Lower leg skin (tissue), 4 donors: ENCODE data around the gene MTA2. TPM values are rescaled to one million over a fixed set of nuclear protein-coding genes. Genes with fewer than 3 reads are reported as not detected.
A peak's percentile ranks its signal among the peaks of the same experiment; 100 is the strongest.

Source experiments
- DNase-seq, 2 donors: peaks; one replicate each; pipeline ENCODE4 v3.0.0-alpha.2; 2019; ENCODE audit warnings: low spot score in 2 of 2
- H3K4me3 ChIP-seq: fragments of 200-600 bp; sonication (generic); 2 replicates; pipeline ENCODE4 v1.5.1; 2017; ENCODE audit warnings: mild to moderate bottlenecking, low read depth; ENCODE audit not compliant: poor library complexity, severe bottlenecking
- POLR2A ChIP-seq, 2 donors: fragments of 450-650 bp; IDR thresholded peaks; one replicate each; pipeline ENCODE4 v1.6.1; 2016 to 2017; ENCODE audit warnings: antibody characterized with exemption in 2 of 2, mild to moderate bottlenecking in 1 of 2, moderate library complexity in 1 of 2
- WGBS, 2 donors: methylation state at CpG; one replicate each; pipeline ENCODE4 v1.1.5; 2018; 5-methylcytosine and 5-hydroxymethylcytosine counted together
- intact Hi-C: fragments of 100-400 bp; cut with DNase I; formaldehyde crosslinking; loops from one replicate; pipeline ENCODE4 v1.15.0; 2023; ENCODE audit warnings: low total_unique reads
- total RNA-seq, 4 donors: library from RNA; depleted of rRNA; stranded (reverse); fragments of >200 nt; gene quantifications; one replicate each; pipeline ENCODE4 v1.1.0, GENCODE V29; 2016
- TF ChIP-seq, protein P1 (sequence below), 3 donors: fragments of 450-650 bp; IDR thresholded peaks; one replicate each; pipeline ENCODE4 v1.5.1; 2016; ENCODE audit warnings: antibody characterized with exemption in 3 of 3, mild to moderate bottlenecking in 3 of 3, moderate library complexity in 2 of 3

The MTA2 gene
- total RNA-seq, 4 donors from 2014 or later, result 91.3 to 139 (median 98.3) TPM

GRCh38 chr11:62599901-62600300 lies 1.8 kb downstream of the MTA2 start:
- intact Hi-C loops, result loop anchor here (10.0 kb wide), 1 partner anchor 95 kb away; no protein-coding TSS in a partner anchor
- no peak for DNase-seq
- 13 to 22% methylated on average over 5 of the region's 5 CpGs for WGBS, 2 donors
- TF ChIP-seq, protein P1, sequence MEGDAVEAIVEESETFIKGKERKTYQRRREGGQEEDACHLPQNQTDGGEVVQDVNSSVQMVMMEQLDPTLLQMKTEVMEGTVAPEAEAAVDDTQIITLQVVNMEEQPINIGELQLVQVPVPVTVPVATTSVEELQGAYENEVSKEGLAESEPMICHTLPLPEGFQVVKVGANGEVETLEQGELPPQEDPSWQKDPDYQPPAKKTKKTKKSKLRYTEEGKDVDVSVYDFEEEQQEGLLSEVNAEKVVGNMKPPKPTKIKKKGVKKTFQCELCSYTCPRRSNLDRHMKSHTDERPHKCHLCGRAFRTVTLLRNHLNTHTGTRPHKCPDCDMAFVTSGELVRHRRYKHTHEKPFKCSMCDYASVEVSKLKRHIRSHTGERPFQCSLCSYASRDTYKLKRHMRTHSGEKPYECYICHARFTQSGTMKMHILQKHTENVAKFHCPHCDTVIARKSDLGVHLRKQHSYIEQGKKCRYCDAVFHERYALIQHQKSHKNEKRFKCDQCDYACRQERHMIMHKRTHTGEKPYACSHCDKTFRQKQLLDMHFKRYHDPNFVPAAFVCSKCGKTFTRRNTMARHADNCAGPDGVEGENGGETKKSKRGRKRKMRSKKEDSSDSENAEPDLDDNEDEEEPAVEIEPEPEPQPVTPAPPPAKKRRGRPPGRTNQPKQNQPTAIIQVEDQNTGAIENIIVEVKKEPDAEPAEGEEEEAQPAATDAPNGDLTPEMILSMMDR (IDR thresholded peaks at IDR 0.05), result no peak
- no peak for TF ChIP-seq POLR2A (IDR thresholded peaks at IDR 0.05)
- H3K4me3 ChIP-seq, result no peak overlapping the region

DNA sequence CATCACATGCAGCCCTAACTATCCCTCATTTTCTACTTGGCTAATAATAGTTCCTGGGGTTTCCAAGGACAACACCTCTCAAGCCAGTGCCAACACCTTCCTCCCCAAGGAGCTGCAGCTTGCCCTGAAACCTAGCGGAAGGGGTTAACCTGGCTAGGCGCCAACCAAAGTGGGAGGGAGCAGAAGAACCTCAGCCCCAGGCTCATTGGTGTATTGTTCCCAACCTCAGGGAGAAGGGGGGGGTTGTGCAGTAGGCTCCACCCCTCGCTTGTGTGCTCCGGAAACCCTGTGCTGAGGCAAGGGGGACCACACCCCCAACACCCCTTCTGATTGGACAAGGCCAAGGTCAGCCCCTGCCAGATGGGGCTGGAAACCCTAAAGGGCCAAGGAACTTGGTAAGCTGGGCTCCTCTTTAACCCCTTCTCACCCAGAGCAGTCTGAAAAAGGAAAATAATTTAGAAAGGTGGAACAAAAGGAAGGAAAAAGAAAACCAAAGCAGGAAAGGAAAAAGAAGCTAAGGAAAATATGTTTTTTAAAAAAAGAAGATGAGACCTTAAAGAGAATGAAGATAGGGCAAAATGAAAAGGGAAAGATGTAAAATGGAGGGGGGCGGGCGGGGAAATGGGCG lies 2.5 kb downstream of the MTA2 start:
- WGBS, 2 donors, result 20 to 21% methylated on average over 7 of the region's 7 CpGs
- TF ChIP-seq, protein P1 (IDR thresholded peaks at IDR 0.05), result no peak
- TF ChIP-seq POLR2A (IDR thresholded peaks at IDR 0.05), result no peak
- no peak overlapping the region for H3K4me3 ChIP-seq
- DNase-seq, result peak; percentile 96 to 99
- intact Hi-C loops, result loop anchor here (10.0 kb wide), 1 partner anchor 96 kb away; no protein-coding TSS in a partner anchor

GRCh38 chr11:62595124-62595523 lies 6.5 kb downstream of the MTA2 start:
- TF ChIP-seq, protein P1 (IDR thresholded peaks at IDR 0.05), result no peak
- no peak for TF ChIP-seq POLR2A (IDR thresholded peaks at IDR 0.05)
- DNase-seq, result no peak
- H3K4me3 ChIP-seq, result no peak overlapping the region
- intact Hi-C loops, result loop anchor here (10.0 kb wide), 1 partner anchor 100 kb away; no protein-coding TSS in a partner anchor
- 81 to 90% methylated on average over 8 of the region's 8 CpGs for WGBS, 2 donors

DNA sequence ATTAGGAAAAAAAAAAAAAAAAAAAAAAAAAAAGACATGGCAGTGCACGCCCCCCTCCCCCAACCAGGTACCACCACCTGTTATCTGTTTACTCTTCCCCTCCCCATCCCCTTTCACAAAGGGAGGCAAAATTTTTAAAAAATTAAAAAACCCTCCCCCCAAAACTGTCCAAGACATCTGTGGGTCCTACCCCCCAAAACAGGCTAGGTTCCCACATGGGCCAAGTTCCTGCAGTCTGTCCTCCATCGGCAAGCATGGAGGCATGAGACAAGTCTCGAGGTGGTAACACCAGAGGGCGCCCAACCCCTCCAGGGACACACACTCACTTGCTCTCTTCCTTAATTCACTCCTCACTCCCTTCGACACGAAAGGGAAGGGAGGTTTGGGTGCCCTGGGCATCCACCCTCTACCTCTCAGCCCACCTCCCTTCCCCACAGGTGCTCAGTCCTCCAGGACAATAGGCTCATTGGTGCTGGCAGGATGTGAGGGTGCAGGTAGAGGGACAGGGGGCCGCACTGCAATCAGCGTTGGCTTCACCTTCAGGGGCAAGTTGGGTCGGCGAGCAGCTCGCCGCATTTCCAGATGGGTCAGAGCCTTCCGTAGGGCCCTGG lies 8.1 kb downstream of the MTA2 start:
- TF ChIP-seq, protein P1 (IDR thresholded peaks at IDR 0.05), result no peak
- no peak for TF ChIP-seq POLR2A (IDR thresholded peaks at IDR 0.05)
- no peak overlapping the region for H3K4me3 ChIP-seq
- intact Hi-C loops, result loop anchor here (10.0 kb wide), 1 partner anchor 101 kb away; no protein-coding TSS in a partner anchor
- DNase-seq, result peak; percentile 73 to 94
- WGBS, 2 donors, result 51 to 52% methylated on average over 13 of the region's 13 CpGs

- WGBS, 2 donors, result 66 to 81% methylated on average over 8 of the region's 8 CpGs
- no peak overlapping the region for H3K4me3 ChIP-seq
- TF ChIP-seq POLR2A (IDR thresholded peaks at IDR 0.05), result no peak
- TF ChIP-seq, protein P1 (IDR thresholded peaks at IDR 0.05), result no peak
- intact Hi-C loops, result loop anchor here (10.0 kb wide), 1 partner anchor 102 kb away; no protein-coding TSS in a partner anchor
- no peak for DNase-seq
These were observed 8.7 kb downstream of the MTA2 start for GRCh38 chr11:62592989-62593421.
